WI38 (cell line): ENCODE measurements around the gene SDHC.
"Not testable (repeated sequence)": the region's sequence is repeated elsewhere in the genome, so short reads cannot be mapped to it uniquely, and the experiment has no call there.

ENCODE experiments used
- H3K4me3 ChIP-seq: 2 replicates; pipeline ENCODE4 v1.5.1; 2011; ENCODE audit warnings: low read depth, mild to moderate bottlenecking, control low read depth, low read length
- CTCF ChIP-seq: IDR thresholded peaks from 2 replicates; pipeline ENCODE4 v1.5.1; 2012; ENCODE audit warnings: low read depth, mild to moderate bottlenecking, control low read depth, low read length

SDHC gene

DNA sequence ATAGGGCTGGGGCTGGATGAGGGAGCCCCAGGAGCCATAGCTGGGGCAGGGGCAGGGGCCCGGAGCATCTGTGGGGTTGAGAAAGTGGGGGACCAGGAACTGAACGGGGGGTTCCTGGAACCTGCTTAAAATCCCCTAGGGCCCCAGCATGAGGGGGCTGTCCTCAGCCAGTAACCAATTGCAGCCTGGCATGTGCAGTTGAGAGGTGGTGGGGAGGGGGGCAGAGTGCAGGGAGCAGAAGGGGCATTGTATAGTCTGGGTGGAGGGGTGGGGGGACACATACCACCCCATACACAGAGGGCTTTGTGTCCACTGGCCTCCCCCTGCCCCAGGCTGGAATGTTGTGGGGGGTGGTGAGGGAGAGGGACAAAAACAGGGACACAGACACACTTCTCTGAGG, 4.3 kb upstream of the SDHC start, which contains the start of gene MPZ:
Gene MPZ (minus strand): TSS at position 101 of the 400 bp plus-strand sequence. CDS start 63 bp downstream, at position 38.
- no peak within 1 kb of the TSS for H3K4me3 ChIP-seq
- no peak for TF ChIP-seq CTCF

DNA sequence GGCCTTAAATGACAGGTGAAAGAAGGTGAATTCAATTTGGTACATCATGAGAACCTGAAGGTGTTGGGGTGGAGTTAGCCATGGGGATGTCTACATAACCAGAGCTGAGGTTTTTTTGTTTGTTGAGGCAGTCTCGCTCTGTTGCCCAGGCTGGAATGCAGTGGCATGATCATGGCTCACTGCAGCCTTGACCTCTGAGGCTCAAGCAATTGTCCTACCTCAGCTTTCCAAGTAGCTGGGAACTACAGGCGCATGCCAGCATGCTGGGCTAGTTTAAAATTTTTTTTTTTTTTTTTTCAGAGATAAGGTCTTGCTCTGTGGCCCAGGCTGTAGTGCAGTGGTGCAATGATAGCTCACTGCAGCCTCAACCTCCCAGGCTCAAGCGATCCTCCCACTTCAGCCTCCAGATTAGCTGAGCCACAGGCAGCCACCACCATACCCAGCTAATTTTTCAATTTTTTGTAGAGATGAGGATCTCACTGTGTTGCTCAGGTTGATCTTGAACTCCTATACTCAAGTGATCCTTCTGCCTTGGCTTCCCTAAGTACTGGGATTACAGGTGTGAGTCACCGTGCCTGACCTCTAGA, 2.5 kb upstream of the SDHC start:
- TF ChIP-seq CTCF = no peak
- H3K4me3 ChIP-seq = no peak overlapping the region

- no peak for TF ChIP-seq CTCF
- H3K4me3 ChIP-seq = peak overlapping the region; percentile 81
Observed at GRCh38 chr1:161313554-161314200, 504 bp upstream of the SDHC start.

DNA sequence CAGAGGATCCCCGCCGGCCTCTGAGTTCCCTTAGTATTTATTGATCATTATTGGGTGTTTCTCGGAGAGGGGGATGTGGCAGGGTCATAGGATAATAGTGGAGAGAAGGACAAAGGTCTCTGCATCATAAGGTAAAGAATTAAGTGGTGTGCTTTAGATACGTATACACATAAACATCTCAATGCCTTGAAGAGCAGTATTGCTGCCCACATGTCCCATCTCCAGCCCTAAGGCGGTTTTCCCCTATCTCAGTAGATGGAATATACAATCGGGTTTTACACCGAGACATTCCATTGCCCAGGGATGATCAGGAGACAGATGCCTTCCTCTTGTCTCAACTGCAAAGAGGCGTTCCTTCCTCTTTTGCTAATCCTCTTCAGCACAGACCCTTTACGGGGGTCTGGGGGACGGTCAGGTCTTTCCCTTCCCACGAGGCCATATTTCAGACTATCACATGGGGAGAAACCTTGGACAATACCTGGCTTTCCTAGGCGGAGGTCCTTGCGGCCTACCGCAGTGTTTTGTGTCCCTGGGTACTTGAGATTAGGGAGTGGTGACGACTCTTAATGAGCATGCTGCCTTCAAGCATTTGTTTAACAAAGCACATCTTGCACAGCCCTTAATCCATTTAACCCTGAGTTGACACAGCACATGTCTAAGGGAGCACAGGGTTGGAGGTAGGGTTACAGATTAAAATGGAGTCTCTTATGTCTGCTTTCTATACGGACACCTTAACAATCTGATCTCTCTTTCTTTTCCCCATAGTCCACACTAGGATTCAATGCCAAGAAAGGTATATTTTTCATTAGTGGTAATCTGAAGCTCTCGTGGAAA, 1.9 kb downstream of the SDHC start:
- not testable (repeated sequence) for H3K4me3 ChIP-seq

DNA sequence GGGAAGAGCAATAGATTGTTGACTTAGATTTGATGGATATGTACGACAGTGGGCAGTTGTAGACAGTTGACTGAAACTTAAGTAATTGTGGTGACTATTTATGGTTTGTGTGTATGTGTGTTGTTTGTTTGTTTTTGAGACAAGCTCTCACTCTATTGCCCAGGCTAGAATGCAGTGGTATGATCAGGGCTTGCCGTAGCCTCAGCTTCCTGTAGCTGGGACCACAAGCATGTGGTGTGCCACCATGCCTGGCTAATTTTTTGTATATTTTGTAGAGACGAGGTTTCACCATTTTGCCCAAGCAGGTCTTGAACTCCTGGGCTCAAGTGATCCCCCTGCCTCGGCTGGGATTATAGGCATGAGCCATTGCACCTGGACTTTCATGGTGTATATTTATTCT, 9.8 kb downstream of the SDHC start:
- no peak overlapping the region for H3K4me3 ChIP-seq
- TF ChIP-seq CTCF = no peak

DNA sequence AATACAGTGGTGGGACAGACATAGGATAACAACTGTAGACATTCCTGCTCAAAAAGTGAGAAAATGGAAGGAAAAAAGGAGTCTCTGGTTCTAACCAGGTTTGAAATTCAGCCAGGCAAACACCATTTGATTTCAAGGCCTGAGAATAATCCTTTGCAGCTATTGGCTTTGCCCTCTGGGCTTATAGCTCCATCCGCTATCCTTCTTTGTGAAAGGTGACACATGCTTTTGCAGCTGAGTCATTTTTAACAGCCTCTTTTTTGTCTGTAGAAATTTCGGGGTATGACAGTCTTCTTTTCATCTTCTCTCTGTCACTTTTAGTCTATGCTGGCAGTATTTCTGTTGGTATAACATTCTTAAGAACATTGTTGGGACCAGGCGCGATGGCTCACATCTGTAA, 16.2 kb downstream of the SDHC start:
- TF ChIP-seq CTCF = no peak
- no peak overlapping the region for H3K4me3 ChIP-seq

GRCh38 chr1:161333166-161333565, 19.0 kb downstream of the SDHC start:
- no peak for TF ChIP-seq CTCF
- no peak overlapping the region for H3K4me3 ChIP-seq
